ENCODE data around the gene TSPAN3. TPM values are rescaled to one million over a fixed set of nuclear protein-coding genes. Genes with fewer than 3 reads are reported as not detected.

Gene TSPAN3
- 100 to 1,000 TPM in 2 of 3 donors, 10 to 100 TPM in 1; 93.7 to 495 (median 218) TPM for polyA plus RNA-seq

DNA sequence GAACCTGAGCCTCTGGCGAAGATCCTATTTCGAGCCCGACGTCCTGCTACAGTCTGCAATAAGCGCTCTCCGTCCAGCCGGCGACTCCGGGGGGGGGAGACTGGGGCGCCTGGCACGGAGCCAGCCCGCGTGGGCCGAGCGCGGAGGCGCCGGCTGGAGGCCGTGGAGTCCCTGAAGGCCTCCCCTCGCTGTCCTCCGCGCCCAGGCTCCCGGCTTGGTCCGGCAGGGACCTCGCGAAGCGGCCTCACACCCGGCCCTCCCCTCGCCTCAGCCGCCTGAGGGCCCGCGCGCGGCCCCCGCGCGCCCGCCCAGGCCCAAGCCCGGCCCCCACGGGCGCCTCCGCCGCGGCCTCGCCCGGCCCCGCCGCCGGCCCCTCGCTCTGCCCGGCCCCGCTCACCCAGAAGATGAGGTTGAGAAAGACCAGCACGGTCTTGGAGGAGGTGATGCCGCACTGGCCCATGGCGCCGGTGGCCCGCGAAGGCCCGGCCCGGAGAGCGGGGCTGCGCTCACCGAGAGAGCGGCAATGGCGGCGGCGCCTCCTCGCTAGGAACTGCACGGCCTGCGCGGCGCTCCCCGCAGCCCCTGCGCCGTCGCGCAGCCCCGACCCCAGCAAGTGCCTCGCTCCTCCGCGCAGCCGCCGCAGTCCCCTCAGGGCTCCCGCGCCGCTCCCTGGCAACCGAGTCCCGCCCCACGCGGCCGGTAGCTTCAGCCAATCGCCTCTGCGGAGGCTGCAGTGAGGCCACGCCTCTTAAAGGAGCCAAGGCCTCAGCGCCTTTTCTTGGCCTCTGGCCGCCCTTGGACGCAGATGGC is at the start of gene TSPAN3:
Gene TSPAN3 (minus strand): TSS at position 615 of the 810 bp plus-strand sequence. CDS start 155 bp downstream, at position 460.
- WGBS, 3 donors: 0 to 1% (median 0%) methylated on average over 55 to 97 of the region's 97 CpGs
- peak within 1 kb of the TSS; percentile 83 for H3K27ac ChIP-seq (ENCODE audit: low read depth, low read length)

DNA sequence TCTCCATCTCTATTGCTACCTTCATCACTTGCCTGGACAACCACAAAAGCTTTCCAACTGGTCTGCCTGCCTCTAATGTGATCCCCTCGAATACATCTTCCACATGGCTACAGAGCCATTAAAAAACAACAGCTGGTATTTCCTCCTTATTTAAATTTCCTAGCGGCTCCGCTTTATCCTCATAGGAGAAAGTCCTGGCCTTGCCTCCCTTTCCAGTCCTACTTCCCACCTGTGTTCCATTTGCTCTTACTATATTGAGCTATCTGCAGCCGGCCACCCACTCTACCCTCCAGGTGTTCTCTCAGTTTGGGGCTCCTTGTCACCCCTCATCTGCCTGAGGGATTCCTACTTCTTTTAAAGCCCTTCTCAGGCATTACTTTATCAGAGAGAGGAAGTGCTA is 49.7 kb upstream of the TSPAN3 start:
- WGBS, 3 donors: 88 to 92% (median 91%) methylated on average over 4 of the region's 4 CpGs
- H3K27ac ChIP-seq (ENCODE audit: low read depth, low read length): no peak overlapping the region

DNA sequence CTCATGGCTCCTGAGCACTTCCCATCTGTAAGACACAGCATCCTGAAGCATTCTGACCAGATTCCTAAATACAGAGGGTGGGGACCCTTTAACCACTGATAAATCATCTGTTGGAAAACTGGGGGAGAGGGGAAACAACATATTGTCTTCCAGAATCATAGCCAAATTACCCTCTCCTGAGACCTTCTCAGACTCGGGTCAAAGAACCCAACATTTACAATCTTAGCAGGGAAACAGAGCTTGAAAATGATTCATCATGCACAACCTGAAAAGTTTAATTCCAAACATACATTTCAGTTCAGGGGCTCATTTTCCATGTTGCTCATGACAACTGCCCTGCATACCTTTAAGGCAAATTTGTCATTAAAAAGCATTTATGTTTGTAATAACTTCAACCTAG is 48.5 kb upstream of the TSPAN3 start:
- 18 to 48% (median 43%) methylated on average over 1 of the region's 1 CpG for WGBS, 3 donors
- no peak overlapping the region for H3K27ac ChIP-seq (ENCODE audit: low read depth, low read length)

DNA sequence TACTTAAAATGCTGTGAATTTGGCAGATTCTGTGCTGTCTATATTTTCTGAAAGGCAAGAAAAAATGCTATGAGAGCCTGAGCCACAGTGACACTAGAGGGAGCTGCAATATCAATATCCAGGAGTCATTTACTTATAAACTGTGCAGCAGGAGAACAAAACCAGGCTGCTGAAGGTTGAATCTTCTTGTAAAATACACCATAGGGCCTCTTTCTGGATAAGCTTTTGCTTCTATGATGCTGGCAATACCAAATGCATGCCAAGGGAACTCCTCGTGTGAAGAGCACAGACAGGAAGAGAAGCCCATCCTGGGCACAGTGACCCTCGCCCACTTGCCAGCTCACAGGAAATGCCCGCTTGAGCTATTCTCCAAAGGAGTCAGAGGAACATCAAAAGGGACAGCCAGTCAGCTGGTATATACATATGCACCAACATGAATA is 48.0 kb upstream of the TSPAN3 start:
- WGBS, 3 donors: 35 to 58% (median 43%) methylated on average over 3 of the region's 3 CpGs

DNA sequence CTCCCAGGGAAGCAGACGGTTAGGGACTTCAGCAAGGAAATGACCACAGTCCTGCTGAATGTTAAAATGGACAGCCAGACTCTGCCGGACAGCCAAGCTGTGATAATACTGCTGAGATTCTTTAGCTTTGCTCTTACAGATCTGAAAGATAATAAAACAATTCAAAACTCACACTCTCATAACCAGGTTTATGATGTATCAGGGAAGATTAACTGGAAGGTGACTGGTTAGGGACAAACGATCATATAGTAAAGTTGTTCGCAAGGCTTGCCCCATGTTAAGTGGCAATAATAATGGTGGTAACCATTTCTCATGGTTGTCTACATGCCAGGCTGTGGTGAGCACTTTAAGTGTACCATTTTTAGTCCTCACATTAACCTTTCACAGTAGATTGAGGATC is 44.3 kb upstream of the TSPAN3 start:
- no peak overlapping the region for H3K27ac ChIP-seq (ENCODE audit: low read depth, low read length)
- 91 to 95% (median 93%) methylated on average over 4 of the region's 4 CpGs for WGBS, 3 donors

More for the DNA sequence above, 48.0 kb upstream of the TSPAN3 start:
- no peak overlapping the region for H3K27ac ChIP-seq (ENCODE audit: low read depth, low read length)

DNA sequence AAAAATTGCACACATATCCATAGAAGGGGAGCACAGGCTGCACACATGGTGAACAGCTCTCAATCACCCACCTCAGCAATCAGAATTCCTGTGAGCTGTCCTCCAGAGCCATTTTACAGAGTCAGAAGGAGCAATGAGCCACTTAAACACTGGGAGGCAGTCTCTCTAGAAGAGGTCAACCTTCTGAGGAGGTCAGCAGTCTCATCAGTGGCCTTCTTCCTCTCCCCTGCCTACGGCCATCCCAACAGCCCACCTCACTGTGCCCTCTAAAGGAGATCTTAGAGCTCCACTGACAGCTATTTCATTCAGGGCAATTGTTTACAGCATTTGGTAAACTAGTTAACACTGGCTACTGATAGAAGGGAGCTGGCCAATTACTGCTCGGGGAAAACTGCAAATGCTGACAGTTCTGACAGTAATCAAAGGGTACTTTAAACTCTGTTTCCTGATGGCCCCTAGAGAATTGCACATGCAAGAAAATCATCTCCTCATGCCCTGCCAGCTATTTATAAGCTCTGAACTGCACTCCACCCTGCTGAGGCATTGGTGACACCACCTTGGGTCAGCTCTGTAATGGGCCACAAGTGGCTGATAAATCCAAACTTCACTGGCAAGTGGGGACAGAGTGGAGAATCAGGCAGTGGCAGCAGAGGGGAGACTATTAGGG is 42.1 kb upstream of the TSPAN3 start:
- H3K27ac ChIP-seq (ENCODE audit: low read depth, low read length): no peak overlapping the region
- WGBS, 3 donors: 65 to 91% (median 75%) methylated on average over 2 of the region's 2 CpGs

DNA sequence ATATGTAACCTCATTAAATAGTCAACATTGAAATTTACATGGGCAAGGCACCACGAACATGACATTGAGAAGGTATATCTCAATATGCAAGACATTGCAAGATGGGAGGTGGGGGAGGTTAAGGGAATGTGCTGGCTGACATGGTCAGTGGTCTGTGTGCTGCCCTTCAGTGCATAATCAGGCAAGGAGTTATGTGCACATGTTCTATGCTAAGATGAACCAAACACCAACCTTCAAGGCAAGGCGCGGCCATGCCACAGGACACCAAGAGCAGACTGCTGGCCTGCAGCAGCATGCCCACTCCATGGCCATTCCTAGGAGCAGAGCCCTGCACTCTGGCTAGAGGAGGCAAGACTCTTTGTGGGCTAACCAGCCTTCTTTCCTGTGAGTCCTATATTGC is 40.9 kb upstream of the TSPAN3 start:
- H3K27ac ChIP-seq (ENCODE audit: low read depth, low read length): no peak overlapping the region
- 91 to 98% (median 97%) methylated on average over 3 of the region's 3 CpGs for whole genome bisulfite sequencing, 3 donors

DNA sequence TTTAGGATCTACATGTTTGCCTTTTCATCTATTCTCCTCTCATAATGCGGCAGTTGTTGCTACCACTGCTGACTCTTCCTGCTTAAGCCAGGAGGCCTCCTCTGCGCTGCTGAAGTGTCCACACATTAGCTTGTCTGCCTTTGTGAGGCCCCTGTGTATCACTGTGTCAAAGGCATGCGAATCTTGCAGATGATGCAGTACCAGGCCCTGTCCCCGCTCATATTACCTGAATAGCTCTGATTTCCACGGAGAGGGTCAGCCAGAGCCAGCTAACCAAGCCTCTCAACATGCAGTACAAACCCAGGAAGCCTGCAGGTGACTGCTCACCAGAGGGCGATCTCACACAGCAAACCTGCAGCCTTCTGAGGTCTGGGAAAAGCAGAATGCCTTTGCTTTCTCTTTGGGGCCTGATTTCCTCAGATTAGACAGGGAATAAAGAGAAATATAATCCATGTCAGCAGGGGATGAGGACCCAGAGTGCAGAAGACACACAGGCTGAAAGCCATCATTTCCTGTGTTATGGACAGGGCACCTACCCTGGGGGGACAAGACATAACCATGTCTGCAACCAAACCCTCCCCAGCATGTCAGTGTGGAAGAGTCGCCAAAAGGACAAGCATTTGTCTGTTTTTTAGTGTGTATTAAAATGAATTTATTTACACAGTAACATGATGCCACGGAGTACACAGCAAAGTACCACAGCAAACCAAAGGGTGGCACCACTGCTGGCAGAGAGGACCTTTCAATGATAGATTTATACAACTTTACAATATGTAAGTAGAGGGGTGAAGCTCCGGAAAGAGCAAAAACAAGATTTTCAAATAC is 36.8 kb upstream of the TSPAN3 start:
- no peak overlapping the region for H3K27ac ChIP-seq (ENCODE audit: low read depth, low read length)
- 53 to 63% (median 62%) methylated on average over 9 of the region's 9 CpGs for WGBS, 3 donors

DNA sequence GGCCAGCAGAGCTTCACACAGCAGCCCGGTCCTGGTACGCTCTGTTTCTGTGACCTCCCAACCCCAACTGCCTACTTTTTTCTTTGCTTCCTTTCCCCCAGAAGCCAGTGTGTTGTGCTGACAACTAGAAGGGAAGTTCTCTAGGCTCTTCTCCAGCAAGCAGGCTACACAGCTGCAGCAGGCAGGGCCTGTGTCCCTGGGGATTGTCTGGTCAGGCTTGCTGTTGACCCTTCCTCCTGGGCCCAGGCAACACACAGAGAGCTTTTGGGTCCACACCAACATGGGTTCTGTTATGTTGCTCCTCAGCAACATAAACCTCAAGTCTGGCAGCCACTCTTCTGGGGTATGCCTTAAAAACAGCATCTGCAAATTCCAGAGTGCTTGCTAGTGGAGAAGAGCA is 36.2 kb upstream of the TSPAN3 start:
- 47 to 66% (median 63%) methylated on average over 2 of the region's 2 CpGs for WGBS, 3 donors
- no peak overlapping the region for H3K27ac ChIP-seq (ENCODE audit: low read depth, low read length)

DNA sequence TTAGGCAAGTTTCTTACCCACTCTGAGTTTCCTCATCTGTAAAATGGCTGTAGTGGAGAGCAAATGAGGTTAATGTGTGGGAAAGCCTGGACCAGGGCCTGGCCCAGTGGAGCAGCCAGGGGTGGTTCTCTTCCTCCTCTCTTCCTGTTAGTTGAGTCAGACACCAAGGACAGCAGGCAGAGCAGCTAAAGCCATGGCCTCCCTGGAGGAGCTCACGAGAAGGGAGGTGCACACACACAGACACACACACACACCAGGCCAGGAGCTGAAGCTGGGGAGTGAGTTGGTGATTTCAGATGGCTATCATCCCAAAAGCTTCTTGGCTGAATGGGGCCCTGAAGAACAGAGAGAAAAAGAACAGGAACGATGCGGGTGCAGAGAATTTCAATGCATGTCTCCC is 33.2 kb upstream of the TSPAN3 start:
- WGBS, 3 donors: 59 to 89% (median 65%) methylated on average over 3 of the region's 3 CpGs
- H3K27ac ChIP-seq (ENCODE audit: low read depth, low read length): no peak overlapping the region

DNA sequence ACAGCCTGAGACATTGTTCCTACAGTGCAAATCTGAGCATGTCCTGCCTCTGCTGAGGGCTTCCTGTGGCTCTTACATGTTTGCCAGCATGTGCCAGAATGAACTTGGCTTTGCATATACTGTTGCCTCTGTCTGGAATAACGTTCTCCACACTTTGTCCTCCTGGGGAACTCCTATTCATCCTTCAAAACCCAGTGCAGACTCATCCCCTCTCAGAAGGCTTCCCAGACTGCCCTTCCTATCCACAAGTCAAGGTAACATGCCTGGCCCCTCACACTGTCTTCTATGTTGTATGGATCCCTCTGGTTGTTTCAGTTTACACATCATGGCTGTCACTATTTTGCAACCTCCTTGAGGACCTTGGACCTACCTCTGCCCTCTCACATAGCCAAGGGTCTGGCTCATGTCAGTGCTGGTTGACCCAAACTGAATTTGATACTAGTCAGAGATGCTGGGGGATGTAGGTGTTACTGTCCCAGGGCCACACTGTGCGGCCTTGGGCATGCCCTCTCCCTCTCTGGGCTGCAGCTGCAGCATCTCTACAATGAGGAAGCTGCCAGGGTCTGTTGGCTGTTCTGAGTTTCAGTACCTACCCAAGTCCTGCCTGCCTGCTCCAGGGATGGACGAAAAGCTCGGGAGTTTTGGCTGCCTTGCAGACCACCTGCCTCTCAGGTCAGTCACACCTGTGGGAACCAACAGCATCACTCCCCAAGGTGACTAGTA is 29.0 kb upstream of the TSPAN3 start:
- no peak overlapping the region for H3K27ac ChIP-seq (ENCODE audit: low read depth, low read length)
- WGBS, 3 donors: 89 to 95% (median 95%) methylated on average over 4 of the region's 4 CpGs

DNA sequence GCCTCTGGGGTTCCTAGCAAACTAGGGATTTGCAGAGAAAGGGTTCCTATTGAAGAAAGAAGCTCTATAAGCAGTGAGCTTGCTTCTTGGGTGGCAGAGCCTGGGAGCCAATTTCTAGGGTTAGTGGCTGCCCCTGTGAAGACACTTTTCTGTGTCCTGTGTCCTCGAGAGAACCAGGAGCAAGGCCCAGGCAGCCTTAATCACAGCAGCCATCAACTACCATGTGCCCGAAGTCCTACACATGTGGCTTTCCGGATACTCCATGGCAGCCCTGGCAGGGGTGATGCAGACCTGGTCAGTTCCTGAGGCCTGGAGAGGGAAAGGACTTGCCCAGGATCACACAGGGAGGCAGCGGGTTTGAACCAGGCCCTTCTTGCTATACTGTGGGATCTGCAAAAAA is 27.7 kb upstream of the TSPAN3 start:
- 97% methylated on average over 4 of the region's 4 CpGs for WGBS, 3 donors
- no peak overlapping the region for H3K27ac ChIP-seq (ENCODE audit: low read depth, low read length)

DNA sequence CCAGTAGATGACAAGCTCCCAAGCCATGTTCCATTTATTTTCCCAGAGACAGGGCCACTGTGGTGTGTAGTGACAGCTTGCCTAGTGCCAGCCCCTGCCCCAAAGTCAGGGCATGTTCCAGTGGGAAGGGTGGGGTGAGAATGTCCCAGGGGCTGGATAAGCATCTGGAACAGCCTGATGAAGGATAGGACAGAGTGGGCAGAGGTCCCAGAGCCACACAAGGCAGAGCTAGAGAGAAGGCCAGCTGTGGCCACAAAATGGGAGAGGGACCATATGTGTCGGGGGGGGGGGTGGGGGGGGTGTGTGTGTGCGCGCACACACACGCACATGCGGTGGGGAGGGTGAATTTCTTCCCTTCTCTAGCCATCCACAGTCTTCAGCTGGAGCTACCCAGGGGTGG is 27.0 kb upstream of the TSPAN3 start:
- H3K27ac ChIP-seq (ENCODE audit: low read depth, low read length): no peak overlapping the region
- 90 to 100% (median 98%) methylated on average over 4 to 5 of the region's 5 CpGs for WGBS, 3 donors

DNA sequence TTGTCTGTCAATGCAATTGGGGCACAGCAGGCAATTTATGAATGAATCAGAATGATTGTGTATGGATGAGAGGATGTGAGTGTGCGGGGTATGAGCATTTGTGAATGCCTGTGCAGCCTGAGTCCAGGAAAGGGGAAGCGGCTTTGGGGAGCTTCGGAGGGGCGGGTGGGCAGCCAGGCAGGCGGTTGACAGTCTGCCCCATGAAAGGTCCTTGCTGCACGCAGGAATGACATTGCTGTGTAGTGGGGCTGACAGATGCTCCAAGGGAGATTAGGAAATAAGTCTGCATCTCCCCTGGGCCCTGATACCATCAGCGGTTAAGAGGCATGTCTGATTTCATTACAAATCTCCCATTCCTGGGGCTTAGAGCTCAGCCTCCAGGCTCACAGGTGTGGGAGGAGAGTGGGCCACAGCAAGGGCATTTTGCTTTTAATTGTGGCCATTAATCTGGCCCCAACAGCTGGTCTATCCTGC is 26.4 kb upstream of the TSPAN3 start:
- no peak overlapping the region for H3K27ac ChIP-seq (ENCODE audit: low read depth, low read length)
- 66 to 93% (median 74%) methylated on average over 7 of the region's 7 CpGs for WGBS, 3 donors

DNA sequence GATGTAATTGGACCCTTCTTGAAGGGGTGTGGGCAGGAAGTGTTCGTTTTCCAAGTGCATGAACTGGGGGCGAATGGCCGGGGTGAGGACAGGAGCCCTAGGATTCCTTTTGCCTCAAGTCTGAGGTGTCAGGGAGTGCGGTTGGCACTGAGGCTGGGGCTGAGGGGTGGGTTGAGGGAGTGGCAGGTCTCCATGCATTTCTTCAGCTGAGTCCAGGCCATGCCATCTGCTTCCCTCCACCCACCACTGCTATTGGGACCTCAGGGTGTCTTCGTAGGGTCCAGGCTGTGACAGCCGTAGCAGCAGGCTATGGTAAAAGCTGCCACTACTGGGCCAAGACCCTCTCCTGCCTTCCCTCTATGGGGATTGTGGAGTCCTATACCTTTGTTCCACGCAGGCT is 25.6 kb upstream of the TSPAN3 start:
- H3K27ac ChIP-seq (ENCODE audit: low read depth, low read length): no peak overlapping the region
- 90 to 94% (median 94%) methylated on average over 7 of the region's 7 CpGs for WGBS, 3 donors

DNA sequence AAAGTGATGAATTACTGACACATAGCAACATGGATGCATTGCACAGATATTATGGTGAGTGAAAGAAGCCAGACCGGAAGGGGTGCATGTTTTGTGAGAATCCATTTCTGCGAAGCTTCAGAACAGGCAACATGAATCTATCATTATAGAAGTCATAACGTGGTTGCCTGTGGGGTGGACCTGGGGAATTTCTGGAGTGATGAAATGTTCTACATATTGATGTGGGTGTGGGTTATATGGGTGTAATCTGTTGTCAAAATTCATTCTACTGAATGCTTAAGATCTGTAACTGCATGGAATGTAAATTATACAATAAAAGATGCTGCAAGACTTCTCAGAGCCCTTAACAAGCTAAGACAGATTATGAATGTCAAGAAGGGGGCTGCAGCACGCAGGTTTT is 25.2 kb upstream of the TSPAN3 start:
- H3K27ac ChIP-seq (ENCODE audit: low read depth, low read length): no peak overlapping the region
- 69 to 76% (median 76%) methylated on average over 4 of the region's 4 CpGs for WGBS, 3 donors

DNA sequence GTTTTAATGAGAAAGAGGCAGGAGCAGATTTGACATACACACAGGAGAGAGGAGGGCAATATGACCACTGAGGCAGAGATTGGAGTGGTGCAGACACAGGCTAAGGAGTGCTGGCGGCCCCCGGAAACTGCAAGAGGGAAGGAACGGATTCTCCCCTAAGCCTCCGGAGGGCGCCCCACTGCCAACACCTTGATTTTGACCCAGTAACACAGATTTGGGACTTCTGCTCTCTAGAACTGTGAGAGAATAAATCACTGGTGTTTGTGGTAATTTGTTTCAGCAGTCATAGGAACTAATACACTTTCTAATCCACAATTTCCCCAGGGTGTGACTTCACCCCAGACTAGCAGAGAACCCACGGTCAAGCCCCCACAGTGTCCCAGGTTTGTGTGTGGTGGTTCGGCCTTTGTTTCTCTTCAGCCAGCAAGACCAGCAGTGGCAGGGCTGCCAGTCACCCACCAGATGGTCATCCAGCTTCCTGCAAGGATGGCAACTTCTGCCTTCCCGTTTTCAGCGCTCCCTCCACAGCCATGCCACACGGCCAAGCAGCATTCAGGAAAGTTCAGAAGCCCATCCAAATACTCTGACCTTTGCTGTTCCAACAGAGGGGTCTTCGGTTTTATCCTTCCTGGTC is 23.6 kb upstream of the TSPAN3 start:
- no peak overlapping the region for H3K27ac ChIP-seq (ENCODE audit: low read depth, low read length)
- WGBS, 3 donors: 68 to 91% (median 90%) methylated on average over 11 of the region's 11 CpGs

DNA sequence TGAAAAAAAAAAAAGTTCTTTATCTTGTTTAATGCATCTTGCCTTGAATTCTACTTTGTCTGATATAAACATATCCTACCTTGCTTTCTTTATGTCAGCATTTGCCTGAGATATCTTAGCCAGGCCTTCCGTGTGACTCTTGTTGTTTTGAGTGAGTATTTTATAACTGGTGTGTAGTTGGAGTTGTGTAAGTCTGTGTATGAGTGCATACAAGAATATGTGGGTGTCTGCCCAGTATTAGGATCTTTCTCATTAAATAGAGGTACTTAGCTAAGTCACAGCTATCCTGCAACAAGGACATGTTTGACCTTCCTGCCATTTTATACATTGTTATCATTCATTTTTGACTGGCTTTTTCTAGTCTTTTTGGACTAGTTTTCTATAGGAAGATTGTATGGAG is 22.5 kb upstream of the TSPAN3 start:
- WGBS, 3 donors: 80 to 88% (median 85%) methylated on average over 1 of the region's 1 CpG
- H3K27ac ChIP-seq (ENCODE audit: low read depth, low read length): no peak overlapping the region

All from adipose tissue (tissue), 3 donors.